Ishikawa (cell line): Measurements from ENCODE around the gene STARD10.
A peak's percentile ranks its signal among the peaks of the same experiment; 100 is the strongest.

Source experiments
- CEBPB ChIP-seq: IDR thresholded peaks from 2 replicates; pipeline ENCODE4 v1.6.1; 2012
- CREB1 ChIP-seq: IDR thresholded peaks from 2 replicates; pipeline ENCODE4 v1.6.1; 2012; ENCODE audit warnings: low read depth
- EGR1 ChIP-seq: IDR thresholded peaks from 2 replicates; pipeline ENCODE4 v1.6.1; 2012
- EP300 ChIP-seq: IDR thresholded peaks from 2 replicates; pipeline ENCODE4 v1.6.1; 2012; ENCODE audit warnings: borderline replicate concordance
- FOXM1 ChIP-seq: IDR thresholded peaks from 2 replicates; pipeline ENCODE4 v1.6.1; 2012; ENCODE audit warnings: low read depth, borderline replicate concordance
- NFIC ChIP-seq: IDR thresholded peaks from 2 replicates; pipeline ENCODE4 v1.6.1; 2012
- RAD21 ChIP-seq: IDR thresholded peaks from 2 replicates; pipeline ENCODE4 v1.6.1; 2012; ENCODE audit warnings: low read depth
- TAF1 ChIP-seq: IDR thresholded peaks from 2 replicates; pipeline ENCODE4 v1.6.1; 2012; ENCODE audit warnings: low read depth, mild to moderate bottlenecking
- TCF12 ChIP-seq: IDR thresholded peaks from 2 replicates; pipeline ENCODE4 v1.6.1; 2012; ENCODE audit warnings: low read depth
- TEAD4 ChIP-seq: IDR thresholded peaks from 2 replicates; pipeline ENCODE4 v1.6.1; 2012
- YY1 ChIP-seq: IDR thresholded peaks from 2 replicates; pipeline ENCODE4 v1.6.1; 2012; ENCODE audit warnings: low read depth
- ZBTB7A ChIP-seq: IDR thresholded peaks from 2 replicates; pipeline ENCODE4 v1.6.1; 2012; ENCODE audit warnings: low read depth
- TF ChIP-seq, protein P1 (sequence below): IDR thresholded peaks from 2 replicates; pipeline ENCODE4 v1.6.1; 2012; ENCODE audit warnings: low read depth, mild to moderate bottlenecking
- TF ChIP-seq, protein P2 (sequence below): IDR thresholded peaks from 2 replicates; pipeline ENCODE4 v1.6.1; 2012
- TF ChIP-seq, protein P3 (sequence below): IDR thresholded peaks from 2 replicates; pipeline ENCODE4 v1.6.1; 2012

Gene STARD10

DNA sequence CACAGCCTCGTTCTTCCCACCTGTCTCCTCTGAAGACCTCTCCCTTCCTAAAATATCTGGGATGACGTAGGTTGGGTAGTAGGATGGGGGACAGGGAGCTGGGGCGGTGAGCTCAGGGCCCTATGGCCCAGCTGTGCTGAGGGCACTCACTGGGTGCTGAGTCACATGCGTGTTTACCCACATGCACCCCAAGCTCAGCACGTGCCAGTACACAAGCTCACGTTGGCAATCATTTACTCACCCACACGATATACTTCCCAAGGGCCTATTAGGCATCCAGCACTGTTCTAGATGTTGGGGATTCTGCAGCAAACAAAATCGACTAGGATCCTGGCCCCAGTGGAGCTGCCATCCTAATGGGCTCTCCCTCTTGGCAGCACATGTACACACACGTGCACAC, 70.3 kb downstream of the STARD10 start:
- TF ChIP-seq TAF1 (no peak), YY1 (no peak), EGR1 (no peak), FOXM1 (no peak), NFIC (no peak), CEBPB (no peak), RAD21 (no peak), TCF12 (no peak), TEAD4 (no peak), ZBTB7A (no peak), EP300 (no peak), CREB1 (no peak)
- TF ChIP-seq, protein P1, sequence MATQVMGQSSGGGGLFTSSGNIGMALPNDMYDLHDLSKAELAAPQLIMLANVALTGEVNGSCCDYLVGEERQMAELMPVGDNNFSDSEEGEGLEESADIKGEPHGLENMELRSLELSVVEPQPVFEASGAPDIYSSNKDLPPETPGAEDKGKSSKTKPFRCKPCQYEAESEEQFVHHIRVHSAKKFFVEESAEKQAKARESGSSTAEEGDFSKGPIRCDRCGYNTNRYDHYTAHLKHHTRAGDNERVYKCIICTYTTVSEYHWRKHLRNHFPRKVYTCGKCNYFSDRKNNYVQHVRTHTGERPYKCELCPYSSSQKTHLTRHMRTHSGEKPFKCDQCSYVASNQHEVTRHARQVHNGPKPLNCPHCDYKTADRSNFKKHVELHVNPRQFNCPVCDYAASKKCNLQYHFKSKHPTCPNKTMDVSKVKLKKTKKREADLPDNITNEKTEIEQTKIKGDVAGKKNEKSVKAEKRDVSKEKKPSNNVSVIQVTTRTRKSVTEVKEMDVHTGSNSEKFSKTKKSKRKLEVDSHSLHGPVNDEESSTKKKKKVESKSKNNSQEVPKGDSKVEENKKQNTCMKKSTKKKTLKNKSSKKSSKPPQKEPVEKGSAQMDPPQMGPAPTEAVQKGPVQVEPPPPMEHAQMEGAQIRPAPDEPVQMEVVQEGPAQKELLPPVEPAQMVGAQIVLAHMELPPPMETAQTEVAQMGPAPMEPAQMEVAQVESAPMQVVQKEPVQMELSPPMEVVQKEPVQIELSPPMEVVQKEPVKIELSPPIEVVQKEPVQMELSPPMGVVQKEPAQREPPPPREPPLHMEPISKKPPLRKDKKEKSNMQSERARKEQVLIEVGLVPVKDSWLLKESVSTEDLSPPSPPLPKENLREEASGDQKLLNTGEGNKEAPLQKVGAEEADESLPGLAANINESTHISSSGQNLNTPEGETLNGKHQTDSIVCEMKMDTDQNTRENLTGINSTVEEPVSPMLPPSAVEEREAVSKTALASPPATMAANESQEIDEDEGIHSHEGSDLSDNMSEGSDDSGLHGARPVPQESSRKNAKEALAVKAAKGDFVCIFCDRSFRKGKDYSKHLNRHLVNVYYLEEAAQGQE: no peak
- TF ChIP-seq, protein P2, sequence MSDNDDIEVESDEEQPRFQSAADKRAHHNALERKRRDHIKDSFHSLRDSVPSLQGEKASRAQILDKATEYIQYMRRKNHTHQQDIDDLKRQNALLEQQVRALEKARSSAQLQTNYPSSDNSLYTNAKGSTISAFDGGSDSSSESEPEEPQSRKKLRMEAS: no peak
- TF ChIP-seq, protein P3, sequence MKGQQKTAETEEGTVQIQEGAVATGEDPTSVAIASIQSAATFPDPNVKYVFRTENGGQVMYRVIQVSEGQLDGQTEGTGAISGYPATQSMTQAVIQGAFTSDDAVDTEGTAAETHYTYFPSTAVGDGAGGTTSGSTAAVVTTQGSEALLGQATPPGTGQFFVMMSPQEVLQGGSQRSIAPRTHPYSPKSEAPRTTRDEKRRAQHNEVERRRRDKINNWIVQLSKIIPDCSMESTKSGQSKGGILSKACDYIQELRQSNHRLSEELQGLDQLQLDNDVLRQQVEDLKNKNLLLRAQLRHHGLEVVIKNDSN: no peak

DNA sequence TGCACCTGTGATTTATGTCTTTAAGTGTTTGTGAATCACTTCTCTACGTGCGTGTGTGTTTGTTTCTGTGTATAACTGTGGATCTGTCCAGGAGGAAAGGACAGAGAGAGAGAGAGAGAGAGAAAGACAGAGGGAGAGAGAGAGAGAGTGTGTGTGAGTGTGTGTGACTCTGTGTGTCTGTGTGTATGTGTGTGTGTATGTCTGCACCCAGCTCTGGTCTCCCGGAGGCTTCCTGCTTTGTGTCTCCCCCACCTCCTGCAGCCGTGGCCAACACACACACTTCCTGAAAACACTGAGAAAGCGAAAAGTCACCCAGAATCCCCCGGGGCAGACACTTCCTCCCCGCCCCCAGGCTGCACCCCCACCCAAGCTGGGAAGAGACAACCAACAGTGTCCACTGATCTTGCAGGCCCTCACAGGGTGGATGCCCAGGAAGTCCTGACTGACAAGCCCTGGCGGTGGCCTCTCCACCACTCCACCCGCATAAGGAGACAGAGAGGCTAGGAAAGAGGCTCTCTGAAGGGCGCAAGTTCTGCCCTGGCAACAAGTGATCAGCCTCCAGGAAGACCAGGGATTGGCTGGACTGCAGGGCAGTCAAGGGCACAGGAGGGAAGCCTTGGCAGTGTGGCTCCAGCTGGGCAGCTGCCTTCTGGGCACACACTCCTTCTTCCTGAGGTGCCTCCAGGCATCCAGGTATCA, 71.6 kb downstream of the STARD10 start:
- TF ChIP-seq CREB1 (peak; percentile 96), YY1 (no peak), TAF1 (no peak)

DNA sequence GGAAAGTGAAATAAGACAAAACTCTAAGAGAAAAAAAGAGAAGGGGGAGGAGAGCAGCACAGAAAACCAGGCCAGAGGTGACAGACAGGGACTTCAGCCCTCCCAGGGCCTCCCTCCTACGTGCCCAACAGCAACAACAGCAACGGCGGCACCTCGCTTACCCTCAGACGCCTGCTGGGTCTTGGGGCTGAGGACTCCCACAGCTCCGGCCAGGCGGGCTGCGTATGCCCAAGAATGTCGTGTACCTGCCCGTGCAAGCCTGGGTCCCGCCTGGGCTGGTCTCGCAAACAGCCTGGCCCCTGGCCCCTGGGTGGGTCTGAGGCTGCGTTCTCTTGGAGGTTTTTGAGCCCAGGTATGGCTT, 72.2 kb downstream of the STARD10 start:
- TF ChIP-seq TAF1 (no peak; the same call in 1 of the 2 replicates), RAD21 (no peak), CEBPB (no peak), TCF12 (no peak), EP300 (no peak), NFIC (no peak)

DNA sequence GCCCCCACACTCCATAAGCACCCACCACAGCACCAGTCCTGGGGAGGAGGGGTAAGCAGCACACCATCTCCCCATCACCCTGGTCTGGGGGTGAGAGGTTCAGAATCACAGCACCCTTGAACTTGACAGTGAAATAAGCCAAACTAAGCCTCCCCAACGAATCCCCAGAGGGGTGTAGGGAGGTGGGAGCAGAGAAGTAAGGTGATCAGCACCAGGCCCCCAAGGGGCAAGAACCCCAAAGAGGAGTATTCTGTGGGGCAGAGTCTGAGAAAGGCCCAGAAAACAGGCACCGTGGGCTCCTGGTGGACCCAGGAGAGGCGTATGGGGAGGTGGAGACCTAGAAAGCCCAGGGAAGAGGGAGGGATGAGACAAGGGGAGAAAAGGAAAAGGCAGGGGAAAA, 72.6 kb downstream of the STARD10 start:
- TF ChIP-seq NFIC (no peak), TAF1 (no peak)

DNA sequence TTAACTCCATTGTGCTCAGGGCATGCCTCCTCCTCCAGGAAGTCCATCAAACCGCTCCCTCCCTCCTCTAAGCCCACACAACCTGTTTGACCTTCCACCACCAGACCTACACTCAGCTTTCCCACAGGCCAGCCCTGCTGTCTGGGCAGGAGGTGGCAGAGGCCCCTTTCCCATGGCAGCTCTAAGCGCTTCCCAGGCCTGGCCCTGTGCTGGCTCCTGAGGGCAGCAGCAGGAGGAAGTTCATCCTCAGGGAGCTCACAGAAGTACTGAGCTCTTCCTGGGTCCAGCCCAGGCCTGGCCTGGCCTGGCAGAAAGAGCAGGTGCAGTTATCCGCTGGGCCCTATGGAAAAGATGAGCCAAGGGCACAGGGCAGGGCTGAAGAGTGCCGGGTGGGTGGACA, 73.1 kb downstream of the STARD10 start:
- TF ChIP-seq TCF12: no peak

DNA sequence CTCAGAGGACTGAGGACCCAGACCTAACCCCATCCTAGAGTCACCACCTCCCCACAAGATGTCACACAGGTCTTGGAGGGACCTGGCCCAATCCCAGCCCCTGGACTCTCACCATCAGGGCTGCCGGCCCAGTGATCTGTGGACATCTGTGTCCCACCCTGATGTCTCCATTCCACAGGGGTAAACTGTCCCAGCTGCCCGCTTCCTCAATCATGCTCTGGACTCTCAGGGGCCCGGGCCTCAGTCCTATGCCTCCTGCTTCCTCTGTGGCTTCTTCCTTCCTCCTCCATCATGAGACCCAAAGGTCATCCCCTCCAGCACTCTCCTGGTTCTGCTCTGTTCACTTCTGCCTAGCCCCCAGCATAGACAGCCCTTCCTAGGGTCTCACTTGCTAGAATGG, 73.8 kb downstream of the STARD10 start:
- no peak for TF ChIP-seq TEAD4
- TF ChIP-seq RAD21: no peak
- no peak for TF ChIP-seq EP300
- no peak for TF ChIP-seq ZBTB7A
- TF ChIP-seq TAF1: no peak
- TF ChIP-seq TCF12: no peak
- TF ChIP-seq CREB1: no peak
- TF ChIP-seq, protein P3: no peak
- TF ChIP-seq, protein P1: no peak
- TF ChIP-seq EGR1: no peak
- TF ChIP-seq FOXM1: no peak
- no peak for TF ChIP-seq YY1
- TF ChIP-seq NFIC: no peak

DNA sequence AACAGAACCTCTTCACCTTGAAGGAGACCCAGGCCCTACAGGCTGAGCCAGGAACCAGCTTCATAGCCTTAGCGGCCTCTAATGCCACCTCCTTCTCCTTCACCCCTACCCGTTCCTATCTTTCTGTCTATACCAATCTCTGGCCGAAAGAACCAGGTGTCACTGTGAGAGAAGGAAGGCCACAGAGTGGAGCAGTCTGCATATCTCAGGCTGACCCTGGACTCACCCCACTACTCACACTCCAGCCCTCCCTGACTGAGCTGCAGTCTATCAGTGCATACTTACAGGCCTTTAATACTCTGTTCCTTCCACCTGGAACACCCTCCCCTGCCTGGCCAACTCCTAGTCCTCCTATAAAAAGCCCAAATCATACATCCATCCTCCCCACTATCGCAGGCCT, 74.3 kb downstream of the STARD10 start:
- TF ChIP-seq ZBTB7A (no peak), CEBPB (no peak), EGR1 (no peak), NFIC (no peak), YY1 (no peak), TCF12 (no peak)
- TF ChIP-seq, protein P2: no peak
